ENCODE results near the gene EBP. TPM values are rescaled to one million over a fixed set of nuclear protein-coding genes. Genes with fewer than 3 reads are reported as not detected.

EBP gene
- total RNA-seq (2012; rRNA removed), result 70.2 and 82.6 TPM in 2 replicates

DNA sequence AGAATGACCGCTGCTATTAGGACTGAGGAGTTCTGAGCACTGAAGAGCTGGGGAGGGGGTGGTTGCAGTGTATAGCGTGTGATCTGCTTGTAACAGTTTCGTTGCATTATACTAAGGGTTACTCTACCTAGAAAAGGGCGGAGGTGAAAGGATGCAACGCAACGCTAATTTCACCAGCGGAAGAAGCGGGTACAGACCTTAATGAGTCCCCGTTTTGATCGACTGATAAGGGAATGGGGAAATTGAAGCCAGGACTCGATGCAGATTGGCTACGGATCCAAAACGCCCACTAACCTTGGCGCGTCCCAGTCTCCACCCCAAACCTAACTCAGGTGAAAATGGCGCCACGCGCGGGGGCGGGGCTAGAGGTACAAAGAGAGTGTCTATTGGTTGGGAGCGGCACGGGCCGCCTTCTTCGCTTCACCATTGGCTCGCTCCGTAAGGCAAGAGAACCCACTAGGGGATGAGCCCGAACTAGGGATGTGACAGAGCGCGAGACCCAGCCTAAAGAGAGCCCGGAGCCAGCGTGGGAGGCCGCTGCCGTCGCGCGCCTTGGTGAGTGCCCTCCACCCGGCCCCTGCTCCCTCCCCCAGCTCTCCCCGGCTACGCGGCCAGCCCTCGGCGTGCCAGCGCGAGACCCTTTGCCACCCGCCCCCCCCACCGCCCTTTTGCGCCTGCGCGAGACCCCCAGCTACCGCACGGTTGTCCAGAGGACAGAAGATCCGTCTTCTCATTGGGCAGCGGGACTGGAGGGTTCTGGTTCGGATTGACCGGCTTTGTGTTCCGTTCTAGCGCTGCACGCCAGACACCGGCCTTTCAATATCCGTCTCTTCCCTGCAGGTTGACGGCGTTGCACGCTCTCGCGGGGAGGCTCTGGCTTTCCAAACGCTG, at the start of gene EBP:
Gene EBP, plus strand, starts transcription at position 456 of the 891 bp plus-strand sequence. CDS start 1,964 bp downstream, outside the sequence.
- Histone ChIP-seq H3K4me3 (ENCODE audit: low read length) (peak within 1 kb of the TSS; percentile 69), H3K9ac (ENCODE audit: low read depth, low read length) (peak within 1 kb of the TSS; percentile 63), H3K9me3 (replicated peaks; ENCODE audit: low read length) (no peaks in the 10 kb centered on the region), H3K4me2 (ENCODE audit: low read length) (peak within 1 kb of the TSS; percentile 86), H3K4me1 (ENCODE audit: control insufficient read depth, insufficient read depth, low read length) (peaks cover 3% of the 10 kb centered on the region), H3K27me3 (ENCODE audit: control insufficient read depth, insufficient read depth, low read length) (no peaks in the 10 kb centered on the region), H3K36me3 (ENCODE audit: insufficient read depth, low read length) (peaks cover 10% of the 10 kb centered on the region)

DNA sequence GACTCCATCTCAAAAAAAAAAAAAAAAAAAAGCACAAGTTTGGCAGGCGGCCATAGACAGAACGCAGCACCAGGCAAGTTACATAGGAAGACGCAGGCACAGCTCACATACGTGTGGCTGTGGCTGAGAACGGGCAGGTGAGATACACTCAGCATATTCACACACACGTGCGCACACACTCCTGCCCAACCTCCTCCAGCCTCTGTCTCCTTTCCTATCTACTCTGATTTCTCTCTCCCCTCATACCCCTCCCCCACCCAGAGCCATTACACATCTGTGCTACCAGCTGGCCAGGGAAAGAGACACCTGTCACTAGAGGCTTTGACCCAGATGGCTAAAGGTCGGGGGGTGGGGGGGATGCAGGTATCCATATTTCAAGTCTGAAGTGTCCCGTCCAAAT, 49.4 kb upstream of the EBP start:
- no peaks in the 10 kb centered on the region for H3K27me3 ChIP-seq (ENCODE audit: control insufficient read depth, insufficient read depth, low read length)
- H3K9me3 ChIP-seq (replicated peaks; ENCODE audit: low read length), result no peaks in the 10 kb centered on the region
- no peaks in the 10 kb centered on the region for H3K36me3 ChIP-seq (ENCODE audit: insufficient read depth, low read length)
- H3K4me1 ChIP-seq (ENCODE audit: control insufficient read depth, insufficient read depth, low read length), result peaks cover 9% of the 10 kb centered on the region
- no peak overlapping the region for H3K4me3 ChIP-seq (ENCODE audit: low read length)
- no peak overlapping the region for H3K4me2 ChIP-seq (ENCODE audit: low read length)
- no peak overlapping the region for H3K9ac ChIP-seq (ENCODE audit: low read depth, low read length)

- H3K4me1 ChIP-seq (ENCODE audit: control insufficient read depth, insufficient read depth, low read length), result peaks cover 10% of the 10 kb centered on the region
Measured at GRCh38 chrX:48472851-48473703, 48.5 kb upstream of the EBP start.

DNA sequence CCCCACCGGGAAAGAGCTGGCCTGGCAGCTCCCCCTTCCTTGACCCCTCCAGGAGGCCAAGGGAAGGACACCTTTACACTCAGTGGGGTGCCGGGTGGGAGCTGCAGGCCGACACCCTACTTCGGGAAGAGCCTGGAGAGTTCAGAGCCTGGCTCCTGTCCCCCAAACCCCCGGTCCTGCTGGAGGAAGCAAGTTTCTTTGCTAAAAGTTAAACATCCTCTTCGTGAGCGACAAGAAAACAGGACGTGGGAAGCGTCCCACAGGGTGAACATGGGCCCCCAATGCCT, 48.0 kb upstream of the EBP start:
- Histone ChIP-seq H3K36me3 (ENCODE audit: insufficient read depth, low read length) (peaks cover 11% of the 10 kb centered on the region), H3K4me2 (ENCODE audit: low read length) (no peak overlapping the region), H3K9ac (ENCODE audit: low read depth, low read length) (no peak overlapping the region), H3K27me3 (ENCODE audit: control insufficient read depth, insufficient read depth, low read length) (no peaks in the 10 kb centered on the region), H3K4me1 (ENCODE audit: control insufficient read depth, insufficient read depth, low read length) (peaks cover 14% of the 10 kb centered on the region), H3K9me3 (replicated peaks; ENCODE audit: low read length) (no peaks in the 10 kb centered on the region), H3K4me3 (ENCODE audit: low read length) (no peak overlapping the region)

More at GRCh38 chrX:48472851-48473703, 48.5 kb upstream of the EBP start:
- Histone ChIP-seq H3K9ac (ENCODE audit: low read depth, low read length) (no peak overlapping the region), H3K36me3 (ENCODE audit: insufficient read depth, low read length) (peaks cover 7% of the 10 kb centered on the region), H3K27me3 (ENCODE audit: control insufficient read depth, insufficient read depth, low read length) (no peaks in the 10 kb centered on the region), H3K4me2 (ENCODE audit: low read length) (no peak overlapping the region), H3K9me3 (replicated peaks; ENCODE audit: low read length) (no peaks in the 10 kb centered on the region), H3K4me3 (ENCODE audit: low read length) (no peak overlapping the region)

GRCh38 chrX:48474127-48474526, 47.5 kb upstream of the EBP start:
- H3K27me3 ChIP-seq (ENCODE audit: control insufficient read depth, insufficient read depth, low read length), result no peaks in the 10 kb centered on the region
- H3K36me3 ChIP-seq (ENCODE audit: insufficient read depth, low read length), result peaks cover 13% of the 10 kb centered on the region
- no peaks in the 10 kb centered on the region for H3K9me3 ChIP-seq (replicated peaks; ENCODE audit: low read length)
- H3K4me3 ChIP-seq (ENCODE audit: low read length), result no peak overlapping the region
- H3K4me2 ChIP-seq (ENCODE audit: low read length), result no peak overlapping the region
- H3K4me1 ChIP-seq (ENCODE audit: control insufficient read depth, insufficient read depth, low read length), result peaks cover 14% of the 10 kb centered on the region
- no peak overlapping the region for H3K9ac ChIP-seq (ENCODE audit: low read depth, low read length)

DNA sequence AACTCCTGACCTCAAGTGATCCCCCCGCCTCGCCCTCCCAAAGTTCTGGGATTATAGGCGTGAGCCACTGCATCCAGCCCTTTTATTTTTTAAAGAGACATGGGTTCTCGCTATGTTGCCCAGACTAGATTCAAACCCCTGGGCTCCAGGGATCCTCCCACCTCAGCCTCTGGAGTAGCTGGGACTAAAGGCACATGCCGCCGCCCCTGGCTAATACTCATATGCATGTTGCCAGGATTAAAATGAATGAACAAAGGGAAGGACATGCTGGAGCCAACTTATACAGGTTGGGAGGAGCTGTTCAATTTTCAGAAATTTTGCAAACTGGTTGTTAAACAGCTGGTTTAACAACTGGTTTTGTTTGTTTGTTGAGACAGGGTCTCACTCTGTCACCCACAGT, 47.0 kb upstream of the EBP start:
- no peak overlapping the region for H3K4me3 ChIP-seq (ENCODE audit: low read length)
- peaks cover 14% of the 10 kb centered on the region for H3K4me1 ChIP-seq (ENCODE audit: control insufficient read depth, insufficient read depth, low read length)
- no peaks in the 10 kb centered on the region for H3K9me3 ChIP-seq (replicated peaks; ENCODE audit: low read length)
- peak overlapping the region; percentile 91 for H3K4me2 ChIP-seq (ENCODE audit: low read length)
- peak overlapping the region; percentile 99 for H3K9ac ChIP-seq (ENCODE audit: low read depth, low read length)
- peaks cover 13% of the 10 kb centered on the region for H3K36me3 ChIP-seq (ENCODE audit: insufficient read depth, low read length)
- no peaks in the 10 kb centered on the region for H3K27me3 ChIP-seq (ENCODE audit: control insufficient read depth, insufficient read depth, low read length)

- Histone ChIP-seq H3K9me3 (replicated peaks; ENCODE audit: low read length) (no peaks in the 10 kb centered on the region), H3K9ac (ENCODE audit: low read depth, low read length) (peak overlapping the region; percentile 99), H3K4me3 (ENCODE audit: low read length) (peak overlapping the region; percentile 96), H3K4me2 (ENCODE audit: low read length) (peak overlapping the region; percentile 91), H3K36me3 (ENCODE audit: insufficient read depth, low read length) (peaks cover 16% of the 10 kb centered on the region), H3K27me3 (ENCODE audit: control insufficient read depth, insufficient read depth, low read length) (no peaks in the 10 kb centered on the region), H3K4me1 (ENCODE audit: control insufficient read depth, insufficient read depth, low read length) (peaks cover 14% of the 10 kb centered on the region)
Measured at GRCh38 chrX:48475296-48475695, 46.3 kb upstream of the EBP start.

DNA sequence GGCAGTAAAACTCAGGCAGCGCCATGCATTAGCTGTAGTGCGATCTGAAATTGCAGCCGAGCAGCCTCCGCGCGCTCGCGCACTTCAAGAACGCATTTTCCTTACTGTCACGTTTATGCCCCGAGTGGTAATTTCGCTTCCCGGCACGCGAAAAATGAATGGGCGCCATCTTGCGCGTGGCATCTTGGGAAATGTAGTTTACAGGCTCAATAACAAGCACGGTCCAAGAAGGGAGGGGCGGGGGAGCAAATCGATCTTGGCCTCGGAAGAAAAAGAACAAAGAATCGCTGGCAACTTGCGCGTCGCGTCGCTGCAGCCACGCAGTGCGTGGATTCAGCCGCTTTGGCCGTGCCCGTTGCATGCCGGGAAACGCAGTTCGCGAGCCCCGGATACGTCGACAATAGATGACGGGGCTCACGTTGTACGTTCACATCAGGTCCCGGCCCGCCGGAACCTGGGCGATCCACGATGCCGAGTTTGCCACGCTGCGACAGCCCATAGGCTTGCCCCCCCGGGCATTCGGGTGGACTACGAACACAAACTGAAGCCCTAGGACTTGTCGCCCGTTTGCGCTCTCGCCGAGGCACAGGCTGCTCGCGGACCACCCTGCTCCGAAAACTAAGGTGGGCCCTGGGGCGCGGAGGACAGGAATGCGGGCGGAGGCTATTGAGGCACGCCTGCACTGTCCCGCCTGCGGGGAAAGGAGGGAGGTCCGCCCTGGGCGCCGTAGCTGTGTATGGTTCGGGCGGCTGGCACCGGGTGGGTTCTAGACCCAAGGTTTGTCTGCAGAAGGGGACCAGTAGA, 45.6 kb upstream of the EBP start, which contains the start of gene FTSJ1:
Gene FTSJ1, plus strand, starts transcription at position 426 of the 804 bp plus-strand sequence. CDS start 1,849 bp downstream, outside the sequence.
- Histone ChIP-seq H3K4me3 (ENCODE audit: low read length) (peak within 1 kb of the TSS; percentile 96), H3K4me2 (ENCODE audit: low read length) (peak within 1 kb of the TSS; percentile 91), H3K27me3 (ENCODE audit: control insufficient read depth, insufficient read depth, low read length) (no peaks in the 10 kb centered on the region), H3K9me3 (replicated peaks; ENCODE audit: low read length) (no peaks in the 10 kb centered on the region), H3K4me1 (ENCODE audit: control insufficient read depth, insufficient read depth, low read length) (peaks cover 14% of the 10 kb centered on the region), H3K36me3 (ENCODE audit: insufficient read depth, low read length) (peaks cover 23% of the 10 kb centered on the region), H3K9ac (ENCODE audit: low read depth, low read length) (peak within 1 kb of the TSS; percentile 99)

DNA sequence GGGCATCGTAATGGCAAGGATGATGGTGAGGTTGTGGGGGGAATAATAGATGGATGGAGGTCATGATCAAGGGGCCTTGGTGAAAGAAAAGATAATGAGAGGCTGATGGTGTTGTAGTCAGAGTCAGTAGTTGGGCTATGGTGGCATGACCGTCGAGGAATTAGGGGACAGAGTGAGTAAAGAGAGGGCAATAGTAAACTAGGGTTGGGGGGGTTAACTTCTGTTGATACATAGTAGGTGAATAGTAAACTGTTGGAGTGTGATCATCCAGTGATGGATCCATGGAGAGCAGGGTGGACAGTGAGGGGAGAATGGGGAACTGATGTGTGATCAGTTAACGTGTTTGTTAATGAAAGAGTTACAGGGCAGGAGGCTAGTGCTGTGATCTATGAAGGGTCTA, 44.7 kb upstream of the EBP start:
- Histone ChIP-seq H3K36me3 (ENCODE audit: insufficient read depth, low read length) (peaks cover 31% of the 10 kb centered on the region), H3K9ac (ENCODE audit: low read depth, low read length) (peak overlapping the region; percentile 99), H3K4me2 (ENCODE audit: low read length) (peak overlapping the region; percentile 91), H3K4me3 (ENCODE audit: low read length) (peak overlapping the region; percentile 96), H3K9me3 (replicated peaks; ENCODE audit: low read length) (no peaks in the 10 kb centered on the region), H3K4me1 (ENCODE audit: control insufficient read depth, insufficient read depth, low read length) (peaks cover 14% of the 10 kb centered on the region), H3K27me3 (ENCODE audit: control insufficient read depth, insufficient read depth, low read length) (no peaks in the 10 kb centered on the region)

DNA sequence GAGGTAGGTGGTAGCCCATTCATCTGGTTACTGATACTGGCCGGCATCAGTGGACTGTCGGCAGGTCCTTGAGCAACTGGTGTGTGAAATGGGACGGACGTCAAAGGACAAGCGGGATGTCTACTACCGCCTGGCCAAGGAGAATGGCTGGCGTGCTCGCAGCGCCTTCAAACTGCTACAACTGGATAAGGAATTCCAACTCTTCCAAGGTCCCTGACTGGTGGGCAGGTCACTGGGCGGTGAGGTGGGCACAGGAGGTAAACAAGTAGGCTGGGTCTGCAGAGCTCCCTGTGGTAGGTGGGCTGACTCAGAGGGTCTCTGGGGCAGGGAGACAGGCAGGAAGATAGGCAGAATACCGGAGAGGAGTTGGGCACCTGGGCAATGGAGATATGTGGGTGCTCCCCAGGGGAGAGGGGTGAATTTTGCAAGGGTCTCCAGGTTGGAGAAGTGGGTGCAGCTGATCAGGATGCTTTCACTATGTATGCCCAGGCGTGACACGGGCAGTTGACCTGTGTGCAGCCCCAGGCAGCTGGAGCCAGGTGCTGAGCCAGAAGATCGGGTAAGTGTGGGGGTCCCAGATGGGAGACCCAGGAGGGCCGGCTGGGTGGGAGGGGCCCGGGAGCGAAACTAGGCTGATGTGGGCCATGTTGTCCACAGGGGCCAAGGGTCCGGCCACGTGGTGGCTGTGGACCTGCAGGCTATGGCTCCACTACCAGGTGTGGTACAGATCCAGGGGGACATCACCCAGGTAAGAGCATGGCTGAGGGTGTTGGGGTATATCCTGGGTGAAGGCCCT, 43.5 kb upstream of the EBP start:
- Histone ChIP-seq H3K4me1 (ENCODE audit: control insufficient read depth, insufficient read depth, low read length) (peaks cover 14% of the 10 kb centered on the region), H3K36me3 (ENCODE audit: insufficient read depth, low read length) (peaks cover 44% of the 10 kb centered on the region), H3K9ac (ENCODE audit: low read depth, low read length) (peak overlapping the region; percentile 99), H3K9me3 (replicated peaks; ENCODE audit: low read length) (no peaks in the 10 kb centered on the region), H3K27me3 (ENCODE audit: control insufficient read depth, insufficient read depth, low read length) (no peaks in the 10 kb centered on the region), H3K4me3 (ENCODE audit: low read length) (peak overlapping the region; percentile 96), H3K4me2 (ENCODE audit: low read length) (peak overlapping the region; percentile 91)

Data from skeletal muscle satellite cell (primary cell).